CD4-positive, CD25-positive, alpha-beta regulatory T cell (primary cell): ENCODE results near the gene RNASE8. TPM values are rescaled to one million over a fixed set of nuclear protein-coding genes. Genes with fewer than 3 reads are reported as not detected.

Experiments used
- ATAC-seq, 2 donors: fragments of 150-1000 bp; cut with Tn5 transposase; one replicate each; pipeline ENCODE4 v1.10.0; 2021; ENCODE audit warnings: low read depth in 2 of 2, moderate number of reproducible peaks in 2 of 2, moderate library complexity in 1 of 2
- DNase-seq, 3 donors: peaks; one replicate each; pipeline versions ENCODE4 v3.0.0 to v3.0.0-alpha.2; 2012 to 2022; ENCODE audit warnings: mixed read lengths in 1 of 3
- H3K27ac ChIP-seq: one replicate; pipeline ENCODE4 v1.7.0; 2013; ENCODE audit warnings: mild to moderate bottlenecking, low read length; ENCODE audit not compliant: insufficient read depth, poor library complexity, severe bottlenecking
- H3K27me3 ChIP-seq: one replicate; pipeline ENCODE4 v1.7.0; 2013; ENCODE audit warnings: low read length; ENCODE audit not compliant: control insufficient read depth, insufficient read depth
- H3K36me3 ChIP-seq: one replicate; pipeline ENCODE4 v1.7.0; 2013; ENCODE audit warnings: mild to moderate bottlenecking, low read length, moderate library complexity; ENCODE audit not compliant: control insufficient read depth, insufficient read depth
- H3K4me1 ChIP-seq: 2 replicates; pipeline ENCODE4 v1.7.0; 2013; ENCODE audit warnings: mild to moderate bottlenecking, low read length; ENCODE audit not compliant: insufficient read depth, control insufficient read depth, poor library complexity, severe bottlenecking
- H3K4me3 ChIP-seq: one replicate; pipeline ENCODE4 v1.7.0; 2013; ENCODE audit warnings: low read depth, mild to moderate bottlenecking, low read length, moderate library complexity
- H3K9me3 ChIP-seq, 2 experiments: 1 replicate in 1 of 2; 2 replicates in 1 of 2; pipeline ENCODE4 v1.7.0; 2013; ENCODE audit warnings: low read length in 2 of 2, mild to moderate bottlenecking in 1 of 2, moderate library complexity in 1 of 2; ENCODE audit not compliant: control insufficient read depth in 2 of 2
- H3K27ac Mint-ChIP-seq, 3 donors: one replicate each; pipeline ENCODE4 v1.8.0; 2020 to 2022; ENCODE audit warnings: mild to moderate bottlenecking in 3 of 3, mixed read lengths in 3 of 3, moderate library complexity in 2 of 3
- H3K27me3 Mint-ChIP-seq: one replicate; pipeline ENCODE4 v1.8.0; 2022; ENCODE audit warnings: mild to moderate bottlenecking, mixed read lengths
- H3K36me3 Mint-ChIP-seq: one replicate; pipeline ENCODE4 v1.8.0; 2020; ENCODE audit warnings: mixed read lengths
- H3K4me1 Mint-ChIP-seq, 4 donors: one replicate each; pipeline ENCODE4 v1.8.0; 2020 to 2022; ENCODE audit warnings: mixed read lengths in 4 of 4, mild to moderate bottlenecking in 1 of 4
- H3K4me3 Mint-ChIP-seq, 4 donors: one replicate each; pipeline ENCODE4 v1.8.0; 2020 to 2022; ENCODE audit warnings: mild to moderate bottlenecking in 4 of 4, mixed read lengths in 4 of 4, moderate library complexity in 3 of 4
- H3K9me3 Mint-ChIP-seq, 7 donors: one replicate each; pipeline ENCODE4 v1.8.0; 2020 to 2022; ENCODE audit warnings: mixed read lengths in 7 of 7, mild to moderate bottlenecking in 3 of 7, moderate library complexity in 2 of 7
- polyA plus RNA-seq, 4 donors: library from polyadenylated mRNA; unstranded; fragments of 300-500 nt; fragmentation: Illumina TruSeq; gene quantifications; one replicate each; pipeline ENCODE4 v1.2.3, GENCODE V29; 2021
- total RNA-seq: library from RNA; stranded (reverse); gene quantifications from one replicate; pipeline ENCODE4 v1.2.3, GENCODE V29; 2022

Gene RNASE8
- total and polyA plus RNA-seq, 5 donors from 2014 or later = not detected

DNA sequence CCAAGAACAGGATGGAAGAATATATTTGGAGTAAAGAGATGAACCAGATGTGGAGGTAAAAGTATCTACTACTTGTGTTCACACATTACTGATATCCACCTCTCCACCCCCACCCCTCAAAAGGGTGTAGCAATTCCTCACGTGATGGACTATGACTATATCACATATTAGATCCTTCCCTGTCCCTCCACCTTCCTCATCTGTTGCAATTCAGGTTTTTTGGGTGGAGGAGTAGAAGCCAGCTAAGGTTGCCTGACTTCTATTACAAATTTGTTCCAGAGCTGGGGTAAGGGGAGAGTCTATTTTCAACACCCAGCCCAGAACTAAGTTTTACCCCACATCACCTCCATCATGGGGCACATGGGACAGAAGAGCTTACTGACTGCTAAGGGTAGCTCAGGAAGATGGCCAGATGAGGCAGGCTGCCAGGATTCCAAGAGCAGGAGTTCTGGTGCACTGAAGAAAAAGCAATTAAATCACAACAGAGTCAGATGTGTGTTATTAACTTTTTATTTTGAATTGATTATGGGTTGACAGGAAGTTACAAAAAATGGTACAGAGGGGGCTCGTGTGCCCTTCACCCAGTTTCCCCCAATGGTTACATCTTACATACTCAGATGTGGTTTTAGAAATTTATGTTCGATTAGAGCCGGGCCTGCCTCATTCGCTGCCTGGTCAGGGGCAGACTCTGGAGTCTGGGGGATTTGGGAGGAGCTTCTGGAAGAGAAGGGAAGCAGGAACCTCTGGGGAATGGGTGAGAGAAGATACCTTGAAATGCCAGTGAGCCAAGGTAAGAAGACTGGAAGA lies 25.1 kb upstream of the RNASE8 start:
- H3K4me3 Mint-ChIP-seq = no peak overlapping the region
- Histone ChIP-seq H3K4me1 (no peaks in the 10 kb centered on the region), H3K27ac (no peak overlapping the region), H3K27me3 (no peaks in the 10 kb centered on the region), H3K4me3 (no peak overlapping the region), H3K9me3 (no peaks in the 10 kb centered on the region), H3K36me3 (no peaks in the 10 kb centered on the region)
- peaks cover 0 to 1% (median 0%) of the 10 kb centered on the region in 7 donors for H3K9me3 Mint-ChIP-seq
- DNase-seq = no peak
- H3K36me3 Mint-ChIP-seq = no peaks in the 10 kb centered on the region
- H3K27me3 Mint-ChIP-seq = peaks cover 22% of the 10 kb centered on the region
- no peak overlapping the region for H3K27ac Mint-ChIP-seq
- no peak for ATAC-seq
- no peaks in the 10 kb centered on the region for H3K4me1 Mint-ChIP-seq

GRCh38 chr14:21033133-21033698 lies 24.4 kb upstream of the RNASE8 start:
- H3K36me3 ChIP-seq = no peaks in the 10 kb centered on the region
- H3K4me3 ChIP-seq = no peak overlapping the region
- no peaks in the 10 kb centered on the region for H3K4me1 ChIP-seq
- no peak overlapping the region for H3K27ac ChIP-seq
- H3K4me1 Mint-ChIP-seq = no peaks in the 10 kb centered on the region
- DNase-seq (no peak), ATAC-seq (no peak)
- no peak overlapping the region for H3K27ac Mint-ChIP-seq
- H3K4me3 Mint-ChIP-seq = no peak overlapping the region
- H3K36me3 Mint-ChIP-seq = no peaks in the 10 kb centered on the region
- H3K9me3 ChIP-seq = no peaks in the 10 kb centered on the region
- H3K27me3 Mint-ChIP-seq = peaks cover 22% of the 10 kb centered on the region
- H3K27me3 ChIP-seq = peaks cover 3% of the 10 kb centered on the region
- H3K9me3 Mint-ChIP-seq = peaks cover 0 to 1% (median 0%) of the 10 kb centered on the region in 7 donors

DNA sequence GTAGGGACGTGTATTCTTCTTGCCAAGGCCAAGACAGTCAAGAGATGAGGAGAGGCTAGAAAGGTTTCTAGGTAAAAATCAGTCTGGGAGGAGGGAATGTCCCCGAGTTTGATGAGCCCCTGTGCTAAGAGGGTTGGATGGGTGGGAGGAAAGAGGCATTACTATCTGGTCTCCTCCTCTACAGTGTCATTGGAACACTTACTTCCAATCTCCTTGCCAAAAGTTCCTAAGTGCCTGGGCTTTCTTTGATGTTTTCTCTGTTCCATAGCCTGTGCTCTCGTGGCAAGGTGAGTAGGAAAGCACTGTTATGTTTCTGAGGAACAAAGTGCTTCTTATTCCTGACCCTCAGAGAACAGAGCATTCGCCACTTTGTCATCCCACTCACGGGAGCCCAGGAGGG lies 22.9 kb upstream of the RNASE8 start, which contains the start of gene RNASE13:
Gene RNASE13, minus strand, starts transcription at position 101 of the 400 bp plus-strand sequence. CDS start 519 bp downstream, outside the sequence.
- Mint-ChIP-seq H3K36me3 (no peaks in the 10 kb centered on the region), H3K27ac (no peak within 1 kb of the TSS), H3K27me3 (peaks cover 22% of the 10 kb centered on the region), H3K4me1 (no peaks in the 10 kb centered on the region), H3K4me3 (no peak within 1 kb of the TSS), H3K9me3 (peaks cover 0 to 1% (median 0%) of the 10 kb centered on the region in 7 donors)
- Histone ChIP-seq H3K27me3 (peaks cover 3% of the 10 kb centered on the region), H3K36me3 (no peaks in the 10 kb centered on the region), H3K4me3 (no peak within 1 kb of the TSS), H3K4me1 (no peaks in the 10 kb centered on the region), H3K9me3 (no peaks in the 10 kb centered on the region), H3K27ac (no peak within 1 kb of the TSS)
- DNase-seq = no peak
- no peak for ATAC-seq

- Histone ChIP-seq H3K36me3 (no peaks in the 10 kb centered on the region), H3K27me3 (peaks cover 3% of the 10 kb centered on the region), H3K9me3 (no peaks in the 10 kb centered on the region), H3K4me3 (no peak overlapping the region), H3K27ac (no peak overlapping the region), H3K4me1 (no peaks in the 10 kb centered on the region)
- Mint-ChIP-seq H3K4me1 (no peaks in the 10 kb centered on the region), H3K27me3 (peaks cover 14% of the 10 kb centered on the region), H3K36me3 (no peaks in the 10 kb centered on the region), H3K27ac (peak overlapping the region in 1 of 3 donors; percentile 50), H3K9me3 (peaks cover 0 to 1% (median 0%) of the 10 kb centered on the region in 7 donors), H3K4me3 (no peak overlapping the region)
- DNase-seq (no peak), ATAC-seq (peak in 1 of 2 donors; percentile 29)
Observed at GRCh38 chr14:21036751-21037150, 20.9 kb upstream of the RNASE8 start.

DNA sequence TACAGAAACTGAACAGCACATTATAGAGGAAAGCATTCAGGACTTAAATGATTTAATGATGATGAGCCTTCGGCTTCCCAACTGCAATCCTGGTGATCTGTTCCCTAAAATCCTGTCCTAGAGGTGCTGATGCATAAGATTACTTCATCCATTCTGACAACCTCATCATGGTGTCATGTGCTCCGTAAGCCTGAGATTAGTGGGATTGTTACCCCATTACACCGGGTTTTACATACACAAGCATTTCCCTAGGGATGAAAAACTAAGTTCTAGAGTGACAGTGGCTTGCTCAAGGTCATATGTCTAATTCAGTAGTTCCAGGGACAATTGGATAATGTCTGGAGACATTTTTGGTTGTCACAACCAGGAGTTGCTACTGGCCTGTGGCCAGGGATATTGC lies 20.5 kb upstream of the RNASE8 start:
- Histone ChIP-seq H3K4me1 (no peaks in the 10 kb centered on the region), H3K9me3 (no peaks in the 10 kb centered on the region), H3K27ac (no peak overlapping the region), H3K36me3 (no peaks in the 10 kb centered on the region), H3K4me3 (no peak overlapping the region), H3K27me3 (peaks cover 3% of the 10 kb centered on the region)
- DNase-seq = no peak
- no peak overlapping the region for H3K27ac Mint-ChIP-seq
- peaks cover 14% of the 10 kb centered on the region for H3K27me3 Mint-ChIP-seq
- H3K4me1 Mint-ChIP-seq = no peaks in the 10 kb centered on the region
- H3K36me3 Mint-ChIP-seq = no peaks in the 10 kb centered on the region
- ATAC-seq = no peak
- H3K9me3 Mint-ChIP-seq = peaks cover 0 to 1% (median 0%) of the 10 kb centered on the region in 7 donors
- no peak overlapping the region for H3K4me3 Mint-ChIP-seq

GRCh38 chr14:21038441-21039422 lies 18.9 kb upstream of the RNASE8 start:
- no peaks in the 10 kb centered on the region for H3K36me3 Mint-ChIP-seq
- no peaks in the 10 kb centered on the region for H3K9me3 ChIP-seq
- peaks cover 0 to 1% (median 0%) of the 10 kb centered on the region in 7 donors for H3K9me3 Mint-ChIP-seq
- peaks cover 3% of the 10 kb centered on the region for H3K27me3 ChIP-seq
- H3K4me1 ChIP-seq = no peaks in the 10 kb centered on the region
- H3K4me3 Mint-ChIP-seq = no peak overlapping the region
- H3K36me3 ChIP-seq = no peaks in the 10 kb centered on the region
- H3K4me3 ChIP-seq = no peak overlapping the region
- ATAC-seq (no peak), DNase-seq (no peak)
- no peak overlapping the region for H3K27ac ChIP-seq
- H3K27me3 Mint-ChIP-seq = peaks cover 9% of the 10 kb centered on the region
- H3K4me1 Mint-ChIP-seq = no peaks in the 10 kb centered on the region
- no peak overlapping the region for H3K27ac Mint-ChIP-seq

DNA sequence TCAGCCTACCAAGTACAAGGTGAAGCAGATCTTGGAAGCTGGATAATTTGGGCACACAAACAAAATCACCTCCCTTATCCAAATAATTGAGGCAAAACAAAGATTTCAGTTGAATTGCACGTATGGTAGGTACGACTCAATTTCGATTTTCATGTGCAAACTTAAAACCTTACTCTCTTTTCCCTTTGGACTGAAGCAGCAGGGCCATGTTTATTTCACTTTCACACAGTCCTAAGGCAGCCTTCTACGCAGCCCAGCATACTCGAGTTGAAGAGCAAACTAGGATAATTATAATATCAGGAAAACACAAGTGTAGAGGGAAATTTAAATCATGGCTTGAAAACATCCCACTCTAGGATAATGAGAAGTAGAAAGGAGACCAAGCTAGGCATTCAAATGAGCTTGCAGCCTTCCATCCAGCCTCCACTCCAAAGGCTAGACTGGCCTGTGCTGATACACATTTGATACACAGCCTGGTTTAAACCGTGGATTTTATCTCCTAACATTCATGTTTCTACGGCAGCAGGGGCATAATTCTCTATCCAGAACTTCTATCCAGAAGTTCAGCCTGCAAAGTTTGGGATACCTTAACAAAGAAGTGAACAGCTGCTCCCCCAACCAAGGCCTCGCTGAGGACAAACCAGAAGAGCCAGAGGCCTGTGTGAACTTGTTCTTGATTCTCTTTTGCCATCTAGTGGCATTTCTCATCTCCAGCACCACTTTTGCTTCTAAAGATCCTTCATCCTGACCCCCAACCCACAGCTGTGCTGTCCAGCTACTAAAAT lies 17.8 kb upstream of the RNASE8 start:
- peak in 1 of 2 donors; percentile 42 for ATAC-seq
- Mint-ChIP-seq H3K4me3 (no peak overlapping the region), H3K36me3 (no peaks in the 10 kb centered on the region), H3K9me3 (peaks cover 0 to 1% (median 0%) of the 10 kb centered on the region in 7 donors), H3K27me3 (peaks cover 12% of the 10 kb centered on the region), H3K4me1 (peaks cover 0 to 7% (median 3%) of the 10 kb centered on the region in 4 donors), H3K27ac (peak overlapping the region in 1 of 3 donors; percentile 33)
- Histone ChIP-seq H3K9me3 (no peaks in the 10 kb centered on the region), H3K36me3 (no peaks in the 10 kb centered on the region), H3K27me3 (peaks cover 4% of the 10 kb centered on the region), H3K27ac (no peak overlapping the region), H3K4me3 (no peak overlapping the region), H3K4me1 (peaks cover 4% of the 10 kb centered on the region)
- peak in 2 of 3 donors; percentile 44 to 47 for DNase-seq
